RWPE2 (cell line): ENCODE results near the gene STK16.

Experiments
- ATAC-seq: fragments of 200-7000 bp; cut with Tn5 transposase; 3 replicates; pipeline ENCODE4 v1.9.1; 2021; ENCODE audit warnings: low read depth
- DNase-seq: peaks from one replicate; pipeline ENCODE4 v3.0.0-alpha.2; 2020; ENCODE audit warnings: low spot score
- H3K27ac ChIP-seq: fragments of 450-650 bp; 2 replicates; pipeline ENCODE4 v1.5.1; 2017; ENCODE audit warnings: mild to moderate bottlenecking; ENCODE audit not compliant: poor library complexity, severe bottlenecking
- H3K27me3 ChIP-seq: fragments of 250-450 bp; sonication (Bioruptor Pico); 2 replicates; pipeline ENCODE4 v1.5.1; 2021; ENCODE audit warnings: mild to moderate bottlenecking, moderate library complexity; ENCODE audit not compliant: insufficient read depth, poor library complexity, severe bottlenecking
- H3K36me3 ChIP-seq: fragments of 250-450 bp; sonication (Bioruptor Pico); 2 replicates; pipeline ENCODE4 v1.5.1; 2020; ENCODE audit warnings: low read depth, mild to moderate bottlenecking, moderate library complexity
- H3K4me1 ChIP-seq: fragments of 250-450 bp; sonication (Bioruptor Pico); 2 replicates; pipeline ENCODE4 v1.5.1; 2021; ENCODE audit warnings: mild to moderate bottlenecking, moderate library complexity; ENCODE audit not compliant: insufficient read depth, poor library complexity, severe bottlenecking
- H3K4me3 ChIP-seq: fragments of 250-450 bp; sonication (Bioruptor Pico); 2 replicates; pipeline ENCODE4 v1.5.1; 2021; ENCODE audit warnings: mild to moderate bottlenecking, moderate library complexity; ENCODE audit not compliant: severe bottlenecking
- H3K9me3 ChIP-seq: fragments of 250-450 bp; sonication (Bioruptor Pico); 2 replicates; pipeline ENCODE4 v1.5.1; 2021; ENCODE audit warnings: mild to moderate bottlenecking, moderate library complexity; ENCODE audit not compliant: severe bottlenecking
- CTCF ChIP-seq: fragments of 450-650 bp; IDR thresholded peaks from one replicate; pipeline ENCODE4 v1.5.1; 2017; ENCODE audit warnings: mild to moderate bottlenecking, moderate library complexity; ENCODE audit not compliant: poor library complexity, severe bottlenecking

STK16 gene

GRCh38 chr2:219249203-219249980, 4.1 kb downstream of the STK16 start:
- TF ChIP-seq CTCF, result peak; percentile 5
- Histone ChIP-seq H3K4me3 (no peak overlapping the region), H3K9me3 (no peaks in the 10 kb centered on the region), H3K27ac (peak overlapping the region; percentile 97), H3K4me1 (peaks cover 47% of the 10 kb centered on the region), H3K36me3 (peaks cover 48% of the 10 kb centered on the region), H3K27me3 (no peaks in the 10 kb centered on the region)
- ATAC-seq (peak; percentile 73), DNase-seq (peak; percentile 91)

GRCh38 chr2:219250049-219250781, 4.9 kb downstream of the STK16 start:
- Histone ChIP-seq H3K36me3 (peaks cover 48% of the 10 kb centered on the region), H3K4me1 (peaks cover 43% of the 10 kb centered on the region), H3K27me3 (no peaks in the 10 kb centered on the region), H3K27ac (peak overlapping the region; percentile 97), H3K9me3 (no peaks in the 10 kb centered on the region), H3K4me3 (no peak overlapping the region)
- DNase-seq, result no peak
- ATAC-seq, result no peak
- TF ChIP-seq CTCF, result no peak

GRCh38 chr2:219251656-219252055, 6.4 kb downstream of the STK16 start:
- TF ChIP-seq CTCF, result no peak
- peak overlapping the region; percentile 67 for H3K4me3 ChIP-seq
- no peaks in the 10 kb centered on the region for H3K9me3 ChIP-seq
- H3K4me1 ChIP-seq, result peaks cover 43% of the 10 kb centered on the region
- H3K36me3 ChIP-seq, result peaks cover 44% of the 10 kb centered on the region
- no peaks in the 10 kb centered on the region for H3K27me3 ChIP-seq
- no peak for DNase-seq
- peak overlapping the region; percentile 97 for H3K27ac ChIP-seq
- no peak for ATAC-seq

GRCh38 chr2:219252084-219252483, 6.8 kb downstream of the STK16 start:
- TF ChIP-seq CTCF, result no peak

More at GRCh38 chr2:219252084-219252483, 6.8 kb downstream of the STK16 start:
- Histone ChIP-seq H3K27me3 (no peaks in the 10 kb centered on the region), H3K36me3 (peaks cover 39% of the 10 kb centered on the region), H3K27ac (peak overlapping the region; percentile 97), H3K9me3 (no peaks in the 10 kb centered on the region), H3K4me3 (peak overlapping the region; percentile 67), H3K4me1 (peaks cover 43% of the 10 kb centered on the region)
- ATAC-seq (peak; percentile 12; the same call in 2 of the 3 replicates), DNase-seq (peak; percentile 69)
